HG03280 (cell line): Measurements from ENCODE around the gene TDRD6.
"Not testable (repeated sequence)": the region's sequence is repeated elsewhere in the genome, so short reads cannot be mapped to it uniquely, and the experiment has no call there.

ENCODE experiments used
- ATAC-seq: cut with Tn5 transposase; IDR thresholded peaks from one replicate; pipeline ENCODE4 v1.9.1; 2021; ENCODE audit warnings: mild to moderate bottlenecking, moderate library complexity; ENCODE audit not compliant: unreplicated experiment

TDRD6 gene, protein sequence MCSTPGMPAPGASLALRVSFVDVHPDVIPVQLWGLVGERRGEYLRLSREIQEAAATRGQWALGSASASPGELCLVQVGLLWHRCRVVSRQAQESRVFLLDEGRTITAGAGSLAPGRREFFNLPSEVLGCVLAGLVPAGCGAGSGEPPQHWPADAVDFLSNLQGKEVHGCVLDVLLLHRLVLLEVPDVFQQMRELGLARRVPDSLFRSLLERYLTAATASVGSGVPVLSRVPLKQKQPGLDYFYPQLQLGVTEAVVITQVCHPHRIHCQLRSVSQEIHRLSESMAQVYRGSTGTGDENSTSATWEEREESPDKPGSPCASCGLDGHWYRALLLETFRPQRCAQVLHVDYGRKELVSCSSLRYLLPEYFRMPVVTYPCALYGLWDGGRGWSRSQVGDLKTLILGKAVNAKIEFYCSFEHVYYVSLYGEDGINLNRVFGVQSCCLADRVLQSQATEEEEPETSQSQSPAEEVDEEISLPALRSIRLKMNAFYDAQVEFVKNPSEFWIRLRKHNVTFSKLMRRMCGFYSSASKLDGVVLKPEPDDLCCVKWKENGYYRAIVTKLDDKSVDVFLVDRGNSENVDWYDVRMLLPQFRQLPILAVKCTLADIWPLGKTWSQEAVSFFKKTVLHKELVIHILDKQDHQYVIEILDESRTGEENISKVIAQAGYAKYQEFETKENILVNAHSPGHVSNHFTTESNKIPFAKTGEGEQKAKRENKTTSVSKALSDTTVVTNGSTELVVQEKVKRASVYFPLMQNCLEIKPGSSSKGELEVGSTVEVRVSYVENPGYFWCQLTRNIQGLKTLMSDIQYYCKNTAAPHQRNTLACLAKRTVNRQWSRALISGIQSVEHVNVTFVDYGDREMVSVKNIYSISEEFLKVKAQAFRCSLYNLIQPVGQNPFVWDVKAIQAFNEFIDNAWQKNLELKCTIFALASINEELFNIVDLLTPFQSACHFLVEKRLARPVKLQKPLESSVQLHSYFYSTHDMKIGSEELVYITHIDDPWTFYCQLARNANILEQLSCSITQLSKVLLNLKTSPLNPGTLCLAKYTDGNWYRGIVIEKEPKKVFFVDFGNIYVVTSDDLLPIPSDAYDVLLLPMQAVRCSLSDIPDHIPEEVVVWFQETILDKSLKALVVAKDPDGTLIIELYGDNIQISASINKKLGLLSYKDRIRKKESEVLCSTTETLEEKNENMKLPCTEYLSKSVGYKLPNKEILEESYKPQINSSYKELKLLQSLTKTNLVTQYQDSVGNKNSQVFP (N-terminal part only)

DNA sequence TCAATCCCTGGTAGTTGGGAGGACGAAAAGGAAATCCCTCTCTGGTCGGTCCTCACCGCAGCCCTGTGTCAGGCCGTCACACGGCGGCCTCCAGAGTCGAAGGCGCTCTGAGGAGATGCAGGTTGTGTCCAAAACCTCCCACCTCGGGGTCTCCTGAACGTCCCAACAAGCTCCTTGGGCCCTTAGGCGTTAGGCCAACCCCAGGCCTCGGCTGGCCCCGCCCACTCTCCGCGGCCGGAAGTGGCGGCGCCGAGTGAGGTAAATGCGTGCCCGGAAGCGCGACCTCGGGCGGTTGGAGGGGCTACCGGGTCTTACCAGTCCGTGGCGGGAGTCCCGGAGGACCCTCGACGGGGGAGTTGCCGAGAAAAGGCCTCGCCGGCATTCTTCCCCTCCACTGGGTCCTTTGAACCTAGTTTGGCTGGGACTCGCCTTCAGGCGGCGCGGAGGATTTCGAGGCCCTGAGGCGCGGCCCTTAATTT lies at the start of gene TDRD6:
Gene TDRD6 (plus strand): TSS at position 267 of the 479 bp plus-strand sequence. CDS start 244 bp downstream, outside the sequence.
- no peak for ATAC-seq

DNA sequence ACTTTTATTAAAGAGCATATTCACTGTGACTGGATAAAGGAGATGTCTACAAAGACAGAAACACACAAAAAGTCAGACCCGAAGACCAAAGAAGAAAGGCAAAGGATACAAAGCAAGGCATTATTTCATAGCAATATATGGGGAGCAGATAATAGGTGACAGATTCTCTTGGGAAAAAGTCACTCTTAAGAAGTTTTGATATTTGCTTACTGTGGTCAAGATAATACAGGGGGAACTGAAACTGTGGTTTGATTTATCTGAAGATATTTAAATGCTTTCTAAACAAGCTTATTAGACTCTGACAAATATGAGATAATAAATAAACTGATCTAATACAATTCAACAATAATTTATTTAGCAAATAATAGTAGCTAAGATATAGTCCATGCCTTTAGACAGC lies 49.8 kb upstream of the TDRD6 start:
- ATAC-seq: no peak

DNA sequence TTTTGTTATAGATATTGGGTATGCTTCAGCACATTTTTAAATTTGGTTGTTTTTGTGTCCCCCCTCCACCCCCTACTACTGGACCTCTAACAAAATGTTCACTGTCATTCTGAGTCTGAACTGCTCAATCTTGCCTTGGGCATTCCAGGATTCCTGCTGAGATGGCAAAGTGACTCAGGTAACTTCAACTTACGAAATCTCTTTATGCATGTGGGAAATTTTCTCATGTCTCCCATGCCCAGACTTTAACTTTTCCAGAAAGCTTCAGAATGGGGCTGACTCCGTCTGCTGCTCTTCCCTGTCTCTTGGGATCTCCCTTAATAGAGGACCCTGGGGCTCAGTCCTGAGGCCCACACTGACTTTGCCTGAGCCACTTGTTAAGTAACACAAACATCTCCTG lies 49.0 kb upstream of the TDRD6 start:
- ATAC-seq: no peak

DNA sequence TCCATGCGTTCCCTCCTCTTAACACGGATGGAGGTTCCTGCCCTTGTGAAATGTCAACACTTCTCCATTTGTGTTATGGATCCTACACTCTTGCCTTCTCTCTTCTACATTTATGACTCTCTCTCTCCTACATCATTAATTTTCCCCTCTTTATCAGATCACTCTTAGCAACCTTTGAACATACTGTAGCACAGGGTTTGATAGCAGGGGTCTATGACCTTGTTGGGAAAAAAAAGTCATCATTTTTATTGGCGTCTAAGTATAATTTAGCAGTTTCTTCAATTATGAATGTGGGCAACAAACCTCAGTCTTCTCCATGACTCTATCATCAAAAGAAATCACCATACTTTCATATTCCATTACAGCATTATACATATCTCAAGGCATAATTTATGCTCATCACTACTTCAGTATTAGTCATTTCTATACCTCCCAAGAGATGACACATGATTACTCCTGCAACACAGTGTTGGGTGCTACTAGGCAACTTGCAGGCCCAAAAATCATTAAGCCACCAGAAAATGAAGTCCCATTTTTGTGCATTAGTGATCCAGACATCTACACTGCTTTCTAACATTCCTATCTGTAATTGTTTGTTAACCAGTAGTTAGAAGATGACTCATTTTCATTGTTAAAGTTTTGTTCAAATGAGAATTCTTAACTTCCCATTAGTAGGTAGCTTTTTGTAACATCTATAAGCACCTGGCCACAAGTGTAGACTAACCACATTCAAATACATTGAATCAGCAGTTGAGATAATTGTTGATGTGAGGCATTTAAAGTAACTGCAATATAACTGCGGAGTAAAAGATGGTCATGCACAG lies 44.5 kb upstream of the TDRD6 start:
- no peak for ATAC-seq

DNA sequence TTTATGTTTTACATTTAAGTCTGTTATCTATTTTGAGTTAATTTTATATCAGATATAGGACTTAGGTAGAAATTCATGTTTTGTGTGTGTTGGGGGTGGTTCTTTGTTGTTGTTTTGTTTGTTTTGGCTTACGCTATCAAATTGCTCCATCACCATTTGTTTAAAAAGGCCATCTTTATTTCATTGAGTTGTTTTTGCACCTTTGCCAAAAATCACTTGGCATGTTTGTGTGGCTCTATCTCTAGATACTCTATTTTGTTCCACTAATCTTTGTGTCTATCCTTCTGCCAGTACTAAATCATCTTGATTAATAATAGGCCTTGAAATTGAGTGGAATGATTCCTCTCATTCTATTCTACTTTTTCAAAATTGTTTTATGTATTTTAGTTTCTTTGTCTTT lies 42.4 kb upstream of the TDRD6 start:
- no peak for ATAC-seq

DNA sequence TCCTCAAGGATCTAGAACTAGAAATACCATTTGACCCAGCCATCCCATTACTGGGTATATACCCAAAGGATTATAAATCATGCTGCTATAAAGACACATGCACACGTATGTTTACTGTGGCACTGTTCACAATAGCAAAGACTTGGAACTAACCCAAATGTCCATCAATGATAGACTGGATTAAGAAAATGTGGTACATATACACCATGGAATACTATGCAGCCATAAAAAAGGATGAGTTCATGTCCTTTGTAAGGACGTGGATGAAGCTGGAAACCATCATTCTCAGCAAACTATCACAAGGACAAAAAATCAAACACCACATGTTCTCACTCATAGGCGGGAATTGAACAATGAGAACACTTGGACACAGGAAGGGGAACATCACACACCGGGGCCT lies 39.6 kb upstream of the TDRD6 start:
- not testable (repeated sequence) for ATAC-seq

DNA sequence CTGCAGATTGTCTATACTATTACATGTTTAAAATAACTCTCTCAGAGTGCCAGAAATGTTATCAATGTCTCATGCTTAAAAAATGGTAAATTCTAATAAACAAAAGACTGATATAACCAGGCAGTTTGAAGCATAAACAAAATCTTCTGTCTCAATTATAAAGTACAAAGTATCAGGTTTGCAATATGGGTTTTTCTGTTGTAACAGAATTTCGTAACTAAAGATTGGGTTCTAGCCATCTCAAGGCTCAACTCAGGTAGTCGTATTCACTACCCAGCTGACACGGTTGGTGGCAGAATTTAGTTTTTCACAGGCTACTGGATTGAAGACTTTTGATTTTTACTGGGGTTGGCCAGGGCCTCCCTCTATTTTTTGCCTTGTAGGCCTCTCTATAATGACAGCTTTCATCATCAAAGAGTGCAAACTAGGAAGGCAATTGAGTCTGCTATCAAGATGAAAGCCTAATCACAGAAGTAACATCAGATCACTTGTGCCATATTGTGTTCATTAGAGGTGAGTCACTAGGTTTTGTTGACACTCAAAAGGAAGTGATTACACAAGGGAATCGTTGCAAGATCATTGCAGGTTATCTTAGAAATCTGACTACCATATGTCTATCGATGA lies 38.7 kb upstream of the TDRD6 start:
- no peak for ATAC-seq

DNA sequence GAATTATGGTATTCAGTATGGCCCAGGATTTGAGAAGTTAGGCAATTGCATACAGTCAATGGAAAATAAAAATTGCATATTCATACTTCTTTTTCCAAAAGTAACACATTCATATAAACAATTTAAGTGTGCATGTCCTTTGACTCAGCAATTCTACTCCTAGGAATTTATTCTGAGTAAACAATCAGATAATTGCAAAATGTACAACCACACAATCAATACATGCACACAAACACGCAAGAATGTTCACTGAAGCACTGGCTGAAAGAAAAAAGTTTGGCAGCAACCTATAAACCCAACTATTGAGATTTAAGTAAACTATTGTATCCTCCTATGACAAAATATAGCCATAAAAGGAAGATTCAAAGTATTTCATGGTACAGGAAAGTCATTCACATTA lies 36.7 kb upstream of the TDRD6 start:
- ATAC-seq: no peak

DNA sequence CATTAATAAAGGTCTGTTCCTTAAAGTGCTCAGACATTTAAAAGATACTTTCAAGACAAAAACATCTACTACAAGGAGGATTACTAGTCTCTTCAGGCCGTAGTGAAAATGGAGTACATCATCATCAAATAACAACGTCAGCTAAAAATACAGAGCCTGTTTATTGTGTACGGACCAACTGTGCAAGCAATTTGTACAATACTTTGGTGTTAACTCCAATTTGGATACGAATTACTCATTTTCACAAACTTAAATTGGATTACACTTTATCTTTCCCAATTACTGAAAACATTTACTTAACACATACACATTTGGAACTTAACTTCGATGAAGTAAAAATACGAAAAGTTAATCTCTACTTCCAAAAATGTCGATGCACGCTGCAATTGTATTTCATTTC lies 35.9 kb upstream of the TDRD6 start:
- ATAC-seq: no peak

DNA sequence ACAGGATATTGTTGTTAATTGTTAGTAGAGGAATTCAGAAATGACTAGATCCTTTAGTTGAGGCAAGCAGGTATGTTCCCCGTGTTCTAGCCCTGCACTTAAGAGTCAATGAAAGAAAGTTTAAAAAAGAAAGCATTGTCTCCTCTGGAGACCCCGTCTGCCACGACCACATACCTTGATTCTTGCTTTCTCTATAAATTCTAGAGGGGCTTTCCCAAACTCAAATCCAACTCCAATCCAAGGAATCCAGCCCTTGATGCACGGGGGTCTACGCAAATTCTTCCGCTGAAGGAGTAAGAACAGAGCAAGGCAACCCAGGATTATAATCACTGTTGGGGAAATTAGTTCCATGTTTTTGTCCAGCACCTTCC lies 35.5 kb upstream of the TDRD6 start:
- ATAC-seq: no peak

DNA sequence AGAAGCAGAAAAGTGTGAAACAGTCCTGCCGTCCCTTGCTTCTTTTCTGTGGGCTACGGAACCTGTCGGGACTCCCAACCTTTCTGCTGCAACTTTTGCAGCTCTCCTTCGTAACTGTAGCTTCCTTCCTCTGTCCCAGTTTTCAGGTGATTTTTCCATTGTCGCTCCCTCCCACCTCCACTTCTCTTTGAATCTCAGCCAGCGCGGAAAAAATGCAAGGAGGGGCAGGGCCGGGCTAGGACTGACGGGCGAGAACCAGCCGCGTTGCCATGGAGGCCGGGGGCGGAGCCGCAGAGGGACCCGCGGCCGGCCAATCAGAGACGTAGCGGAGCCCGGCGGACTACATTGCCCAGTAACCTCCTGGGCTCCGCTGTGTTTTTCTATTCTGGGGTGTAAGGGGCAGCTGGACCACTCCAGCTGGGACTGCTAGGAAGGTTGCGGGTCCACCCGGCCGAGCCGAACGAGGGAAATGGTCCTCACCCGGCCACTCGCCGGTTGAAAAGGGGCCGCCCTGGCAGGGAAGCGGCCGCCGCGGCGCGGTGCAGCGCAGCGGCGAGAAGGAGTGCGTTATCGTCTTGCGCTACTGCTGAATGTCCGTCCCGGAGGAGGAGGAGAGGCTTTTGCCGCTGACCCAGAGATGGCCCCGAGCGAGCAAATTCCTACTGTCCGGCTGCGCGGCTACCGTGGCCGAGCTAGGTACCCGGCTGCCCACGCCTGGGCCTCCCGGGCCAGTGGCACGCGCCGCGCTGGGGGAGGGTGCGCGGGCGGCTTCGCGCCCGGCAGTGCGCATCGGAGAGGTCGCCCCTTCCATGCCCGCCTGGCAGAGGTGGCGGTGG lies 34.9 kb upstream of the TDRD6 start, which contains the start of the genes CYP39A1 and SLC25A27:
Gene CYP39A1 (minus strand): TSS at position 216 of the 836 bp plus-strand sequence. CDS start 236 bp downstream, outside the sequence.
Gene SLC25A27 (plus strand): TSS at position 373 of the 836 bp plus-strand sequence. CDS start 218 bp downstream, at position 591.
- peak; percentile 100 for ATAC-seq

DNA sequence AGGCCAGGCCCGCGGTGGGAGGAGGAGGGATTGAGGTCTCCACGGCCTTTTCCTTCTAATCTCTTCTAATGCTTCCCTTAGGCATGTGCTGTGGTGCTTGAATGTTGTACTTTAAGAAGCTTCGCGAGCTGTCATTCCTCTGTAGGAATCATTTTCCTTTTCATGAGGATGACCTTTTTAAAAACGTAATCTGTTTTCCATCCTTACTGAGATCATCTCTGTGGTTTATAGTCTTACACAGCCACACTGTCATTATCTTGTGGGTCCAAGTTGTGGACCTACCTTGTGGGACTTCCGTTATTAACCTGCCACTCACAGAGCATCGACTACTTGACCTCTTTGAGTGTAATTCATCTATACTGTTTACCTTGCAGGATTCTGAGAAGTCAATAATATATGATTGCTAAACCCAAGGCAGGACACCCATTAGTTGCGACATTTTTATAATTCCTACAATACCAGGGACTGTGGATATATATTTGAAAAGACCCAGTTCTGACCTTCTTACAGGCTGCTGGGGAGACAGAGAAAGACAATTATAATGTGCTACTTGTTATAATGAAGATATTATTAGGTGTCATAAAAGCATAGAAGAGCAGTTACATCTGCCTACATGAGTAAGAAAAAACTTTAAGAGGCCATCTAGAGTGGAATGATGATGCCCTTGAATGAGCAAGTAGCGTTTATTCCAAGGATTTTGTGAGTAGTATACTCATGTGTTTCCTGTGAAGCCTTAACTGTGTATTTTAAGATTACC lies 34.1 kb upstream of the TDRD6 start:
- no peak for ATAC-seq

DNA sequence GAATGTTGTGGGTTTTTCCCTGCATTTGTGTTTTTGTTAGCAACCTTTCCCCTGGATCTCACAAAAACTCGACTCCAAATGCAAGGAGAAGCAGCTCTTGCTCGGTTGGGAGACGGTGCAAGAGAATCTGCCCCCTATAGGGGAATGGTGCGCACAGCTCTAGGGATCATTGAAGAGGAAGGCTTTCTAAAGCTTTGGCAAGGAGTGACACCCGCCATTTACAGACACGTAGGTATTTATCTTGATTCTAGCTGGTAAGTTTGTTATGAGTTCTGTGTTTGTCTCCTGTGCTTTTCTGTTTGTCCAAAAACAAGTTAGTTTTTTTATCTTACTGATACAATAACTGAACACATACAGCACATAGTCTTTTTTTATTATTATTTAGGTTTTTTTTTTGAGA lies 31.9 kb upstream of the TDRD6 start:
- ATAC-seq: no peak

DNA sequence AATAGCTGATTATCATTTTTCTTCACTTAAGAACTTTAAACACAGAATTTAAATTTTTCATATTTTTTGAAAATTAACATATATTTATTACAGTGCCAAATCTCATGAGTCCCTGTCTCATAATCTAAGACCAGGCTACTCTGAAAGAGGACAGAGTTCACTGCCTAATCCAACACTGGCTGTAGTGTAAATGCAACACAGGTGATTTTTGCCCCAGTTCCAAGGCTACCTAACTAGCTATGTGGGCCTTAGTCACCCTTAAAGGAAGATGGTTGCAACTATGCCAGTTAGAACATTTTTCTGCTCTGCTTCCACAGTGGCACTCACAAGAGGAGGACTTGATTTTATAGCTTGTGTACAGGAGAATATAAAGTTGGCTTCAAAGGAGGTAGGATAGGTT lies 30.0 kb upstream of the TDRD6 start:
- no peak for ATAC-seq

DNA sequence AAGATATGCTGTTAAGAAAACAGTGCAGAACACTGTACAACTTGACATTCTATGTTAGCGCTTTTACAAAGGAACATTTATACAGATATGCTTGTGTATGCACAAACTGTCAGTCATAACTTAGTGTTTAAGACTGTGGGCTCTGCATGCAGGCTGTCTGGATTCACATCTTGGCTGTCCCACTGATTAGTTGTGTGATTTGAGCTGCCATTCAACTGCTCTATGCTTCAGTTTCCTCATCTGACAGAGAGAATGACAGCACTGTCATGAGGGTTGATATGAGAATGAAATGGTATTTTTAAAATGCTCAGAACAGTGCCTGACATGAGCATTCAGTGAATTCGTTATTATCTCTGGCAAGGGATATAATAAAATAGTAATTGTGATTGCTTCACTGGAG lies 26.2 kb upstream of the TDRD6 start:
- ATAC-seq: no peak

DNA sequence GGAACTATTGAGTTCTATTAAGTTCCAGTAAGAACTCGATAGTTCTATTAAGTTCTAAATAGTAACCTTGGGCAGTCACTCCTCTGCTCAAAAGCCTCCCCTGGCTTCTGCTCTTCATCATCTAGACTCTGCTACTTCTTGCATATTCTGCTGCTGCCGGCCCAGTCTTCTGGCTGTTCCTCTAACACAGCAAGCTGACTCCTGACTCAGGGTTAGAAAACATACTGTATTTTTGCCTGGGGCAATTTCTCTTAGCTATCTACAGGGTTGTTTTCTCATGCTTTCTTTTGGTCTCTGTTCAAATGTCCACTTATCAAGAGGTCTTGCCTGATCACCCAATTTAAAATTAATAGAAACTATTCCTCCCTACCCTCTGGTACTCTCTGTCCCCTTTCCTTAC lies 20.3 kb upstream of the TDRD6 start:
- ATAC-seq: no peak

DNA sequence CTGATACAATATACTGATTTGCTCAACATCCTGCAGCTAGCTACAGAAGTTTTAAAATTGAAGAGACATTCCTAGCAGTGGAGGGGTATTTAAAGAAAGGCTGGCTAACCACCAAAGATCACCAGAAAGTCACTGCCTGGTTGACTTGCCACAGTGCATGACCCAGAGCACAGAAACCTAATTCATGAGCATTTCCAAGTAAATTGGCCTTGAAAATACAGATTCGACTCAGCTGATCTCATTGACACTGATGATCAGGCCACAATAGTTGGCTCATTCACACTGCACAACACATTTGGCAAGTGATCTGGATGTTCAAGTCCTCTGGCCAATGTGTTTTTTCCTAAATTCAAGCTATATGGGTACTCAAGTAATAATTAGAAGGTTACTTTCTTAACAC lies 13.3 kb upstream of the TDRD6 start:
- ATAC-seq: no peak
